ENCODE data around the gene PPP2R3B. TPM values are rescaled to one million over a fixed set of nuclear protein-coding genes. Genes with fewer than 3 reads are reported as not detected.

The PPP2R3B gene
- polyA plus RNA-seq, 1 donor = 21.8 TPM

GRCh38 chrX:302975-303374 lies 83.7 kb downstream of the PPP2R3B start:
- DNase-seq = no peak

DNA sequence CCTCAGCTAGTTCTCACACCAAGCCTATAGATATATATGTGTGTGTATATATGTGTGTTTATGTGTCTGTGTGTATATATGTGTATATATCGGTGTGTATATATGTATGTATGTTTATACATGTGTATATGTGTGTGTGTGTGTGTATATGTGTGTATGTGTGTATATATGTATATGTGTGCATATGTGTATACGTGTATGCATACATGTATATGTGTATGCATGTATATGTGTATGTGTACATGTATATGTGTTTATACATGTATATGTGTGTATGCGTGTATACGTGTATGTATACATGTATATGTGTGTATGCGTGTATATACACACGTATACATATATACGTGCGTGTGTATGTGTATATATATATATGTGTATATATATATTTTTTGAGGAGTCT lies 86.4 kb downstream of the PPP2R3B start:
- no peak for DNase-seq

- no peak for DNase-seq
These were observed 87.7 kb downstream of the PPP2R3B start for GRCh38 chrX:298993-299392.

DNA sequence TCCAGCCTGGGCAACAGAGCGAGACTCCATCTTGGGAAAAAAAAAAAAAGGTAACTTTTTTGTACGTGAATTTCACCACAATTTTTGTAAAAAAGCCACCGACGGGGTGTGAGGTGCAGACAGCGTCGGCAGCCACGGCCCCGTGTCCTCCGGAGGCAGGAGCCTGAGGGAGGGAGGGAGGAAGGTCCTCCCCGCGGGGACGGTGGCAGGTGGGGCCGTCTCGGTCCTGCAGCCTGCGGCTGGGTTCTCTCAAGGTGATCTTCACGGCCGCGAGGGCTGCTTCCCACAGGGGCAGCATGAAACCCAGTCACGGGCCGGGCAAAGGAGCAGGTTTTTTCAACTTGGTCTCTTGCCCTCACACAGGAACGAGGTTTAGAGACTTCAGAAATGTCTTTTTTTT lies 91.6 kb downstream of the PPP2R3B start:
- no peak for DNase-seq

- DNase-seq = no peak
These were observed 93.5 kb downstream of the PPP2R3B start for GRCh38 chrX:292900-293897.

- DNase-seq = no peak
These were observed 95.3 kb downstream of the PPP2R3B start for GRCh38 chrX:291411-291901.

GRCh38 chrX:290476-291166 lies 96.1 kb downstream of the PPP2R3B start:
- no peak for DNase-seq

DNA sequence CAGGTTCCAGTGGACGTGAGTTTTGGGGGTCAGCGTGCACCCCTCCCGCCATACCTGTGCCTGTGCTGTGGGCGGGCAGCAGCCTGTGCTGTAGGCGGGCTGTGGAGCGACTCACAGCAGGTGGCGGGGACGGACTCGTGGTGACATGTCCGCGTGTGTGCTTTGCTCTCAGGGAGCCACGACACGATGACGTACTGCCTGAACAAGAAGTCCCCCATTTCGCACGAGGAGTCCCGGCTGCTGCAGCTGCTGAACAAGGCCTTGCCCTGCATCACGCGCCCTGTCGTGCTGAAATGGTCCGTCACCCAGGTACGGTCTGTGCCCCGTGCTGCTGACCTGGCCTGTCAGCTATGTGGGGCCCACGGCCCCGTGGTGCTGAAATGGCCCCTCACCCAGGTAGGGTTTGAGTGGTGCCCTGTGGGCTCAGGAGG lies 98.1 kb downstream of the PPP2R3B start:
- DNase-seq = no peak

GRCh38 chrX:287670-288069 lies 99.0 kb downstream of the PPP2R3B start:
- no peak for DNase-seq

- DNase-seq = no peak
These were observed 101.5 kb downstream of the PPP2R3B start for GRCh38 chrX:285076-285677.

Other genes with a start within 250 kb of the PPP2R3B start
- 34.9 TPM for gene PLCXD1, start 105.5 kb downstream of the PPP2R3B start, polyA plus RNA-seq (ENCODE audit: insufficient read length)
- 40.7 TPM for gene GTPBP6, start 68.1 kb downstream of the PPP2R3B start, polyA plus RNA-seq (ENCODE audit: insufficient read length)
- 0.12 TPM for gene SHOX, start 243.9 kb upstream of the PPP2R3B start, polyA plus RNA-seq (ENCODE audit: insufficient read length)